Fibroblast of lung (primary cell): ENCODE results near the gene RNGTT. TPM values are rescaled to one million over a fixed set of nuclear protein-coding genes. Genes with fewer than 3 reads are reported as not detected.

Source experiments
- DNase-seq, 2 donors: peaks; one replicate each; pipeline versions ENCODE4 v3.0.0 to v3.0.0-alpha.2; 2010; ENCODE audit warnings: low read depth in 2 of 2
- H2AFZ ChIP-seq: 2 replicates; pipeline ENCODE4 v1.5.1; 2012; ENCODE audit warnings: low read length, control low read depth, inconsistent platforms
- H3K27ac ChIP-seq: 2 replicates; pipeline ENCODE4 v1.5.1; 2011; ENCODE audit warnings: low read length, control low read depth; ENCODE audit not compliant: insufficient read depth
- H3K27me3 ChIP-seq: 2 replicates; pipeline ENCODE4 v1.5.1; 2011; ENCODE audit warnings: mild to moderate bottlenecking, low read length; ENCODE audit not compliant: control insufficient read depth, insufficient read depth
- H3K36me3 ChIP-seq: 2 replicates; pipeline ENCODE4 v1.5.1; 2011; ENCODE audit warnings: low read length; ENCODE audit not compliant: control insufficient read depth, insufficient read depth
- H3K4me1 ChIP-seq: 2 replicates; pipeline ENCODE4 v1.5.1; 2011; ENCODE audit warnings: low read length; ENCODE audit not compliant: control insufficient read depth, insufficient read depth; ENCODE audit errors: extremely low read depth
- H3K4me2 ChIP-seq: 2 replicates; pipeline ENCODE4 v1.5.1; 2011; ENCODE audit warnings: low read length, control low read depth; ENCODE audit not compliant: insufficient read depth; ENCODE audit errors: extremely low read depth
- H3K4me3 ChIP-seq, 4 experiments: fragments of 200-600 bp in 1 of 4; sonication (generic) in 1 of 4; replicated peaks in 1 of 4; 2 replicates each; pipeline ENCODE4 v1.5.1; 2011 to 2016; ENCODE audit warnings: low read length in 4 of 4, low read depth in 3 of 4, mild to moderate bottlenecking in 3 of 4, control low read depth in 2 of 4, inconsistent platforms in 1 of 4, mixed read lengths in 1 of 4; ENCODE audit not compliant: insufficient read depth in 1 of 4; ENCODE audit errors: control extremely low read depth in 1 of 4
- H3K79me2 ChIP-seq: 2 replicates; pipeline ENCODE4 v1.5.1; 2012; ENCODE audit warnings: mild to moderate bottlenecking, low read length, inconsistent platforms; ENCODE audit not compliant: control insufficient read depth, insufficient read depth
- H3K9ac ChIP-seq: 2 replicates; pipeline ENCODE4 v1.5.1; 2011; ENCODE audit warnings: mild to moderate bottlenecking, low read length, control low read depth; ENCODE audit not compliant: insufficient read depth
- H3K9me3 ChIP-seq: 2 replicates; pipeline ENCODE4 v1.5.1; 2012; ENCODE audit warnings: low read depth, low read length; ENCODE audit not compliant: control insufficient read depth, insufficient read depth
- H4K20me1 ChIP-seq: 2 replicates; pipeline ENCODE4 v1.5.1; 2011; ENCODE audit warnings: low read length; ENCODE audit not compliant: control insufficient read depth, insufficient read depth; ENCODE audit errors: extremely low read depth
- CTCF ChIP-seq, 2 donors: IDR thresholded peaks in 1 of 2; conservative IDR thresholded peaks in 1 of 2; 1 replicate in 1 of 2; 2 replicates in 1 of 2; pipeline ENCODE4 v1.5.1; 2011 to 2012; ENCODE audit warnings: low read length in 2 of 2, control low read depth in 1 of 2, inconsistent platforms in 1 of 2, low read depth in 1 of 2, mild to moderate bottlenecking in 1 of 2
- EZH2 ChIP-seq: IDR thresholded peaks from 2 replicates; pipeline ENCODE4 v1.5.1; 2012; ENCODE audit warnings: low read length, control low read depth, mild to moderate bottlenecking; ENCODE audit errors: missing control alignments
- polyA plus RNA-seq, 2 donors: library from polyadenylated mRNA; depleted of rRNA in 1 of 2; stranded (reverse) in 1 of 2; unstranded in 1 of 2; fragments of >200 nt; gene quantifications; 2 replicates each; pipeline ENCODE4 v1.2.1, GENCODE V29; 2011 to 2012; ENCODE audit warnings: missing spikeins in 1 of 2
- total RNA-seq: library from RNA; depleted of rRNA; stranded (reverse); fragments of >200 nt; gene quantifications from 2 replicates; pipeline ENCODE4 v1.2.1, GENCODE V29; 2014

The RNGTT gene
- total and polyA plus RNA-seq, 2 donors (not counting 1 experiment from before 2014, with no cell fraction given): 10.7 to 12.7 TPM

- TF ChIP-seq CTCF (conservative IDR thresholded peaks at IDR 0.05 in 1 of 2, IDR thresholded peaks at IDR 0.05 in 1 of 2; ENCODE audit: low read depth in 1 of 2, low read length in 2 of 2): no peak
- TF ChIP-seq EZH2: no peak
- Histone ChIP-seq H3K4me2 (no peak overlapping the region), H3K36me3 (no peaks in the 10 kb centered on the region), H3K27ac (no peak overlapping the region), H3K9me3 (no peaks in the 10 kb centered on the region), H3K79me2 (no peaks in the 10 kb centered on the region), H4K20me1 (no peaks in the 10 kb centered on the region), H3K4me3 (no peak overlapping the region), H3K27me3 (no peaks in the 10 kb centered on the region), H2AFZ (no peak overlapping the region), H3K9ac (no peak overlapping the region), H3K4me1 (no peaks in the 10 kb centered on the region)
- no peak for DNase-seq
These were observed 389.4 kb downstream of the RNGTT start for GRCh38 chr6:88574031-88574430.

DNA sequence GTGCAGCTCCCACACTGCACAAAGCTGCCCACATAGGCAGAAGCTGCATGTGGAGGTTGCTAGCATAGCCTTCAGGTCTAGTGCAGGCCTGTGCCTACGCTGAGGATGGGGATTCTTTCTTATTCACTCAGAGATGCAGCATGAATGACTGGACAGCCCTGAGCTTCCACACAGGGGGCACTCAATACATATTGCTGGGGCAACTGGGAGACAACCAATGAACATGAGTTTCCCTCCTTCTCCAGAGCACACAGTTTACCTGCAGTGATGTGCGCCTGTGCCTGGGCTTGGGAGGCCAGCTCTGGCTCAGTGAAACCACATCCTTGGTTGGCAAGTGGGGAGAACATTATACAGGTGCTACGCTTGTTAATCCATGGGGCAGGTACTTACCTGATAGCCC, 389.9 kb downstream of the RNGTT start:
- Histone ChIP-seq H3K27ac (no peak overlapping the region), H3K9me3 (no peaks in the 10 kb centered on the region), H3K36me3 (no peaks in the 10 kb centered on the region), H3K4me2 (no peak overlapping the region), H3K9ac (no peak overlapping the region), H3K79me2 (no peaks in the 10 kb centered on the region), H3K4me3 (no peak overlapping the region), H3K27me3 (no peaks in the 10 kb centered on the region), H4K20me1 (no peaks in the 10 kb centered on the region), H3K4me1 (no peaks in the 10 kb centered on the region), H2AFZ (no peak overlapping the region)
- TF ChIP-seq EZH2: no peak
- TF ChIP-seq CTCF (conservative IDR thresholded peaks at IDR 0.05 in 1 of 2, IDR thresholded peaks at IDR 0.05 in 1 of 2; ENCODE audit: low read depth in 1 of 2, low read length in 2 of 2): no peak
- DNase-seq: no peak

GRCh38 chr6:88572449-88573139, 390.8 kb downstream of the RNGTT start:
- DNase-seq: no peak
- Histone ChIP-seq H3K27ac (no peak overlapping the region), H3K27me3 (no peaks in the 10 kb centered on the region), H3K4me2 (no peak overlapping the region), H3K79me2 (no peaks in the 10 kb centered on the region), H3K9ac (no peak overlapping the region), H4K20me1 (no peaks in the 10 kb centered on the region), H3K36me3 (no peaks in the 10 kb centered on the region), H3K4me1 (no peaks in the 10 kb centered on the region), H3K4me3 (no peak overlapping the region), H3K9me3 (no peaks in the 10 kb centered on the region), H2AFZ (no peak overlapping the region)
- no peak for TF ChIP-seq EZH2
- TF ChIP-seq CTCF (conservative IDR thresholded peaks at IDR 0.05 in 1 of 2, IDR thresholded peaks at IDR 0.05 in 1 of 2; ENCODE audit: low read depth in 1 of 2, low read length in 2 of 2): no peak
